ENCODE results near the gene NDUFC1.
"Not testable (repeated sequence)": the region's sequence is repeated elsewhere in the genome, so short reads cannot be mapped to it uniquely, and the experiment has no call there.

NDUFC1 gene

GRCh38 chr4:139299536-139299935 is 2.7 kb downstream of the NDUFC1 start:
- DNase-seq (ENCODE audit: low read depth in 2 of 2, low spot score in 1 of 2) = no peak

- DNase-seq (ENCODE audit: low read depth in 2 of 2, low spot score in 1 of 2) = no peak
Observed at GRCh38 chr4:139297001-139297410, 5.3 kb downstream of the NDUFC1 start.

- DNase-seq (ENCODE audit: low read depth in 2 of 2, low spot score in 1 of 2) = no peak
Observed at GRCh38 chr4:139295942-139296299, 6.4 kb downstream of the NDUFC1 start.

GRCh38 chr4:139295206-139295941 is 6.9 kb downstream of the NDUFC1 start:
- peak; percentile 93 to 99 for DNase-seq (ENCODE audit: low read depth in 2 of 2, low spot score in 1 of 2)

GRCh38 chr4:139286186-139286698 is 16.0 kb downstream of the NDUFC1 start:
- no peak for DNase-seq (ENCODE audit: low read depth in 2 of 2, low spot score in 1 of 2)

GRCh38 chr4:139282721-139283075 is 19.6 kb downstream of the NDUFC1 start:
- DNase-seq (ENCODE audit: low read depth in 2 of 2, low spot score in 1 of 2) = no peak

GRCh38 chr4:139282065-139282720 is 20.1 kb downstream of the NDUFC1 start:
- DNase-seq (ENCODE audit: low read depth in 2 of 2, low spot score in 1 of 2) = no peak

- DNase-seq (ENCODE audit: low read depth in 2 of 2, low spot score in 1 of 2) = no peak
Observed at GRCh38 chr4:139279760-139280620, 22.3 kb downstream of the NDUFC1 start, which contains the start of gene MGARP. MGARP (minus strand) TSS chr4:139280225; CDS start chr4:139280158, 67 bp downstream.

GRCh38 chr4:139278912-139279759 is 23.1 kb downstream of the NDUFC1 start:
- DNase-seq (ENCODE audit: low read depth in 2 of 2, low spot score in 1 of 2) = no peak

GRCh38 chr4:139278485-139278884 is 23.8 kb downstream of the NDUFC1 start:
- DNase-seq (ENCODE audit: low read depth in 2 of 2, low spot score in 1 of 2) = no peak

- no peak for DNase-seq (ENCODE audit: low read depth in 2 of 2, low spot score in 1 of 2)
Observed at GRCh38 chr4:139275281-139275735, 27.0 kb downstream of the NDUFC1 start.

- no peak for DNase-seq (ENCODE audit: low read depth in 2 of 2, low spot score in 1 of 2)
Observed at GRCh38 chr4:139274790-139275189, 27.5 kb downstream of the NDUFC1 start.

GRCh38 chr4:139273835-139274234 is 28.4 kb downstream of the NDUFC1 start:
- no peak for DNase-seq (ENCODE audit: low read depth in 2 of 2, low spot score in 1 of 2)

GRCh38 chr4:139267301-139267700 is 35.0 kb downstream of the NDUFC1 start:
- DNase-seq (ENCODE audit: low read depth in 2 of 2, low spot score in 1 of 2) = no peak

- peak; percentile 17 to 44 for DNase-seq (ENCODE audit: low read depth in 2 of 2, low spot score in 1 of 2)
Observed at GRCh38 chr4:139266583-139267257, 35.6 kb downstream of the NDUFC1 start.

GRCh38 chr4:139266208-139266582 is 36.1 kb downstream of the NDUFC1 start:
- no peak for DNase-seq (ENCODE audit: low read depth in 2 of 2, low spot score in 1 of 2)

- DNase-seq (ENCODE audit: low read depth in 2 of 2, low spot score in 1 of 2) = no peak
Observed at GRCh38 chr4:139265654-139266053, 36.6 kb downstream of the NDUFC1 start.

GRCh38 chr4:139256349-139256748 is 45.9 kb downstream of the NDUFC1 start:
- DNase-seq (ENCODE audit: low read depth in 2 of 2, low spot score in 1 of 2) = no peak

- not testable (repeated sequence) for DNase-seq (ENCODE audit: low read depth in 2 of 2, low spot score in 1 of 2)
Observed at GRCh38 chr4:139255581-139255980, 46.7 kb downstream of the NDUFC1 start.

GRCh38 chr4:139253713-139254112 is 48.6 kb downstream of the NDUFC1 start:
- DNase-seq (ENCODE audit: low read depth in 2 of 2, low spot score in 1 of 2) = no peak
